ENCODE data around the gene NPIPB2.

The NPIPB2 gene

DNA sequence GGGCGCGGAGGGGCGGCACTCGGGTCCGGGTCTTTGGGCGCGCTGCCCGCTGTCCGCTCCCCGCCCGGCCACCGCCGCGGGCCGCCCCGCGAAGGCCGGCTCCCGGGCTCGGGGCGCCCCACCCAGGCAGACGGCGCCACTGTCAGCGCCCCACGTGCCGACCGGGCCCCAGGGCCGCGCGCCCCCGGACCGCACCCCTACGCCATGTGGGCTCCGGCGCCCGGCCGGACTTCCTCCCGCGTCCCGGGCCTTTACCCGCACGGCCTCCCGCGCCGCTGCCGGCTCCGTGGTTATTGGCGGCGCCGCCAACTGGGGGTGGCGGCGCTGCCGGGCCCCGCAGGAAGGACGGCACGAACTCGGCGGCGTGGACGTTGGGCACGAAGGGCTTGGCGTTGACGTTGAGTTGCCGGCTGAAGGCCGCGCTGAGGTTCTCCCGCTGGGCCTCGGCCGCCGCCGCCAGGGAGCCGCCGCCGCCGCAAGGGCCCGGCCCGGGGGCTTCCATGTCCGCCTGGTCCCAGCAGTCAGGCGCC is 26.7 kb downstream of the NPIPB2 start:
- H3K27ac ChIP-seq (ENCODE audit: low read length, poor library complexity, severe bottlenecking): peak overlapping the region; percentile 51
- no peak overlapping the region for H2AK5ac ChIP-seq (ENCODE audit: low read length, severe bottlenecking)
- H3K4me1 ChIP-seq (ENCODE audit: control insufficient read depth, insufficient read depth, low read depth, low read length): peaks cover 1% of the 10 kb centered on the region

DNA sequence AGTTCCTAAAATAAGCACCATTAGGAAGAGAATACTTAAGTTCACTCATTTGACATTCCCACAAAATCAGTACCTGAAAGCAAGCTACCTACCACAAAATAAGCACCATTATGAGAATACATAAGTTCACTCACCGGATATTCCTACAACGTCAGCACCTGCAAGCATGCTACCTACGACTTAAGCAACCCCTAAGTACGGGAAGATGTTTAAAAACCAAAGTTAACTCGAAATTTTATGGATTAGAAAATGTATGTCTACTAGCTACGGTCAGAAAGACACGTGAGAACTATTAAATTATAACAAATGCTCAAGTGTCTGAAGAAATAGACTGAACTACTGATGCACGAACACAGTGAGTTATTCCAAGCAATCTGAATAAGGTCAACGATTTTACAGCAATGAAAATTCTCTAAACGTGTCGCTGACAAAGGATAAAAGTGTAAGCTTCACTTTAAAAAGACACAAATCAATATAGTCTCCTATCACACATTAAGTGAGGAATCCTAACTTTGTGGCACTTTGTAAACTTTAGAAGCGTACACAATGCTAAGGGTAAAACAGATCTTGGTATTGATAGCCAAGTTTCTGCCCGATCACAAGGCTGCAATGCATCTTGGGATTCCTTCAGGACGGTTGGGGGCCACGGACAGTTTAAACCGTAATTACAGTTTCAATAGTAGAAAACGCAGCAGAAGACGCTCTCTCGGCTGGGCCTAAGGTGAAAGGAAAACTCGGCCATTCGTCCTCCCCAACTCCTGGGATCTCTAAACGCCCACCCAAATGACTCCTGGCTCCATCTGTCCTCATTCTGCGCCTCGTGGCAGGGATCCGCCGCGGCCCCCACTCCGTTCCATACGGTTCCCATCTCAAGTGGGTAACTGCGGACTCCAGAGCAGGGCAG is 27.4 kb downstream of the NPIPB2 start:
- H3K27ac ChIP-seq (ENCODE audit: low read length, poor library complexity, severe bottlenecking): peak overlapping the region; percentile 51
- peak overlapping the region; percentile 45 to 91 for H3K18ac ChIP-seq (ENCODE audit: low read depth in 1 of 2, low read length in 2 of 2)
- peak overlapping the region; percentile 93 to 99 for H3K4me3 ChIP-seq (ENCODE audit: insufficient read depth in 1 of 2, low read depth in 1 of 2, low read length in 2 of 2)
- no peaks in the 10 kb centered on the region for H3K9me3 ChIP-seq (ENCODE audit: control insufficient read depth, low read length)
- peak overlapping the region; percentile 0 to 98 for H3K4ac ChIP-seq (ENCODE audit: low read depth in 1 of 2, low read length in 2 of 2)
- peaks cover 1% of the 10 kb centered on the region for H3K4me1 ChIP-seq (ENCODE audit: control insufficient read depth, insufficient read depth, low read depth, low read length)
- H3K23ac ChIP-seq (ENCODE audit: low read length in 2 of 2): peak overlapping the region in 1 of 2 experiments; percentile 64
- H2BK5ac ChIP-seq (ENCODE audit: low read depth, low read length, poor library complexity, severe bottlenecking): no peak overlapping the region
- no peaks in the 10 kb centered on the region for H3K79me1 ChIP-seq (replicated peaks; ENCODE audit: low read length, poor library complexity, severe bottlenecking)
- H3K4me2 ChIP-seq (ENCODE audit: low read length, poor library complexity, severe bottlenecking): peak overlapping the region; percentile 87
- WGBS: 4% methylated on average over 23 of the region's 30 CpGs
- no peak overlapping the region for H2AFZ ChIP-seq (ENCODE audit: low read depth, low read length)
- H4K8ac ChIP-seq (ENCODE audit: low read length): no peak overlapping the region
- peak overlapping the region; percentile 94 for H3K9ac ChIP-seq (ENCODE audit: low read length)
- DNase-seq: peak; percentile 59
- H2BK12ac ChIP-seq (ENCODE audit: low read length in 2 of 2): no peak overlapping the region
- H4K91ac ChIP-seq (ENCODE audit: low read length): peak overlapping the region; percentile 67
- no peak overlapping the region for H2AK5ac ChIP-seq (ENCODE audit: low read length, severe bottlenecking)
- H3K14ac ChIP-seq (ENCODE audit: low read length in 2 of 2): peak overlapping the region in 1 of 2 experiments; percentile 83
- H3K27me3 ChIP-seq (ENCODE audit: control insufficient read depth in 1 of 2, insufficient read depth in 1 of 2, low read length in 2 of 2): no peaks in the 10 kb centered on the region
- peak overlapping the region; percentile 79 for H2BK120ac ChIP-seq (ENCODE audit: low read depth, low read length)
- H2BK15ac ChIP-seq (ENCODE audit: low read depth, poor library complexity, severe bottlenecking): peak overlapping the region; percentile 19
- H3K36me3 ChIP-seq (ENCODE audit: control insufficient read depth in 1 of 2, insufficient read depth in 2 of 2, low read depth in 1 of 2, low read length in 2 of 2): no peaks in the 10 kb centered on the region

More for the DNA sequence above, 26.7 kb downstream of the NPIPB2 start:
- WGBS: under 1% methylated on average over 62 of the region's 79 CpGs
- H3K36me3 ChIP-seq (ENCODE audit: control insufficient read depth in 1 of 2, insufficient read depth in 2 of 2, low read depth in 1 of 2, low read length in 2 of 2): no peaks in the 10 kb centered on the region
- H3K27me3 ChIP-seq (ENCODE audit: control insufficient read depth in 1 of 2, insufficient read depth in 1 of 2, low read length in 2 of 2): peaks cover 0 to 3% of the 10 kb centered on the region in 2 experiments
- H4K8ac ChIP-seq (ENCODE audit: low read length): peak overlapping the region; percentile 85
- peak overlapping the region; percentile 79 to 92 for H3K23ac ChIP-seq (ENCODE audit: low read length in 2 of 2)
- H3K4ac ChIP-seq (ENCODE audit: low read depth in 1 of 2, low read length in 2 of 2): peak overlapping the region; percentile 51 to 98
- H3K4me3 ChIP-seq (ENCODE audit: insufficient read depth in 1 of 2, low read depth in 1 of 2, low read length in 2 of 2): peak overlapping the region; percentile 93 to 99
- peak overlapping the region; percentile 87 for H3K4me2 ChIP-seq (ENCODE audit: low read length, poor library complexity, severe bottlenecking)
- peak overlapping the region in 1 of 2 experiments; percentile 60 for H2BK12ac ChIP-seq (ENCODE audit: low read length in 2 of 2)
- DNase-seq: peak; percentile 46
- peak overlapping the region; percentile 94 for H3K9ac ChIP-seq (ENCODE audit: low read length)
- peak overlapping the region; percentile 93 for H4K91ac ChIP-seq (ENCODE audit: low read length)
- no peaks in the 10 kb centered on the region for H3K79me1 ChIP-seq (replicated peaks; ENCODE audit: low read length, poor library complexity, severe bottlenecking)
- no peak overlapping the region for H2BK5ac ChIP-seq (ENCODE audit: low read depth, low read length, poor library complexity, severe bottlenecking)
- H2BK120ac ChIP-seq (ENCODE audit: low read depth, low read length): peak overlapping the region; percentile 79
- peak overlapping the region; percentile 95 to 100 for H3K18ac ChIP-seq (ENCODE audit: low read depth in 1 of 2, low read length in 2 of 2)
- H3K14ac ChIP-seq (ENCODE audit: low read length in 2 of 2): peak overlapping the region in 1 of 2 experiments; percentile 96
- peak overlapping the region; percentile 80 for H2BK15ac ChIP-seq (ENCODE audit: low read depth, poor library complexity, severe bottlenecking)
- H2AFZ ChIP-seq (ENCODE audit: low read depth, low read length): peak overlapping the region; percentile 92
- no peaks in the 10 kb centered on the region for H3K9me3 ChIP-seq (ENCODE audit: control insufficient read depth, low read length)

DNA sequence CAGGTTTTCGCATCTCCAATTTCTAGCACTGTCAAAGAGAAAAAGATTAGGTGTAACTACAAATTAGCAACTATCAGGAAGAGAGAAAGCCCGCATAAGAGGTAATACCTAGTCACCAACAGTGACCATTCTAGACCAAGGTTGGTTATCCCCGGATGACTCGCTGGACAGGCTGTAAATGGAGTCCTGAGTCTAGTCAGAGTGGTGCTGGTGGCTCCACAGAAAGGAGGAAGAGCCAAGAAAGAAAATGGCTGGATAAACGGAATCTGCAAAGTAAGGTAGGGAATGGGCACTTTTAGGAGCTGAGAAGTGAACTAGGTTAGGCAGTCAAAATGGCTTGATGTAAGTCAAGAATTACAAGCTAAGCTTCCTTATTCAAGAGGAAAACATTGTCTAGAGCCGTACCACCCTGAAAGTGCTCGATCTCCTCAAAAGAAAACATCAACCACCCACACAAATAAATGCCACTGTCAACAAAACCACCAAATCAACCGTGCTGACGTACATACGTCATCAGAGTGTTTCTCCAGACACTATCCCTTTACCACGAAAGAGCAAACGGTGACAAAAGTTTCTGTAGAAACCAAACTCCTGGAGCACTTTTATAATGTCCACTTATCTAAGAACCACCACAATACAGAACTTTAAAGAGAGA is 28.3 kb downstream of the NPIPB2 start:
- Histone ChIP-seq H2BK120ac (ENCODE audit: low read depth, low read length) (no peak overlapping the region), H3K79me1 (replicated peaks; ENCODE audit: low read length, poor library complexity, severe bottlenecking) (no peaks in the 10 kb centered on the region), H2BK12ac (ENCODE audit: low read length in 2 of 2) (no peak overlapping the region), H3K27ac (ENCODE audit: low read length, poor library complexity, severe bottlenecking) (no peak overlapping the region), H3K9ac (ENCODE audit: low read length) (peak overlapping the region; percentile 94), H2BK5ac (ENCODE audit: low read depth, low read length, poor library complexity, severe bottlenecking) (no peak overlapping the region), H3K36me3 (ENCODE audit: control insufficient read depth in 1 of 2, insufficient read depth in 2 of 2, low read depth in 1 of 2, low read length in 2 of 2) (no peaks in the 10 kb centered on the region), H3K4me1 (ENCODE audit: control insufficient read depth, insufficient read depth, low read depth, low read length) (peaks cover 1% of the 10 kb centered on the region), H2BK15ac (ENCODE audit: low read depth, poor library complexity, severe bottlenecking) (no peak overlapping the region), H3K4ac (ENCODE audit: low read depth in 1 of 2, low read length in 2 of 2) (no peak overlapping the region), H3K18ac (ENCODE audit: low read depth in 1 of 2, low read length in 2 of 2) (no peak overlapping the region), H3K4me3 (ENCODE audit: insufficient read depth in 1 of 2, low read depth in 1 of 2, low read length in 2 of 2) (peak overlapping the region in 1 of 2 experiments; percentile 93), H3K4me2 (ENCODE audit: low read length, poor library complexity, severe bottlenecking) (peak overlapping the region; percentile 87), H3K9me3 (ENCODE audit: control insufficient read depth, low read length) (no peaks in the 10 kb centered on the region), H3K23ac (ENCODE audit: low read length in 2 of 2) (no peak overlapping the region), H3K14ac (ENCODE audit: low read length in 2 of 2) (no peak overlapping the region), H2AK5ac (ENCODE audit: low read length, severe bottlenecking) (peak overlapping the region; percentile 44), H2AFZ (ENCODE audit: low read depth, low read length) (no peak overlapping the region), H4K91ac (ENCODE audit: low read length) (no peak overlapping the region), H4K8ac (ENCODE audit: low read length) (no peak overlapping the region), H3K27me3 (ENCODE audit: control insufficient read depth in 1 of 2, insufficient read depth in 1 of 2, low read length in 2 of 2) (no peaks in the 10 kb centered on the region)
- WGBS: 79% methylated on average over 11 of the region's 12 CpGs
- DNase-seq: peak; percentile 56

Measured in mesenchymal stem cell (in vitro differentiated cells and primary cell).